Left lung (tissue), 10 donors: Measurements from ENCODE around the gene POLR2L. TPM values are rescaled to one million over a fixed set of nuclear protein-coding genes. Genes with fewer than 3 reads are reported as not detected.

Experiments
- ATAC-seq: fragments of 200-7000 bp; cut with Tn5 transposase; one replicate; pipeline ENCODE4 v1.9.1; 2020; ENCODE audit warnings: moderate library complexity
- DNase-seq, 4 donors: peaks; one replicate each; pipeline ENCODE4 v3.0.0-alpha.2; 2013 to 2020
- H3K27ac ChIP-seq, 2 donors: fragments of 200-600 bp; sonication (generic) in 1 of 2; one replicate each; pipeline versions ENCODE4 v1.5.0 to v1.8.0; 2020 to 2021
- H3K27me3 ChIP-seq, 2 donors: fragments of 200-600 bp; sonication (generic) in 1 of 2; one replicate each; pipeline versions ENCODE4 v1.5.0 to v1.8.0; 2020 to 2021
- H3K36me3 ChIP-seq, 2 donors: fragments of 200-600 bp; sonication (generic) in 1 of 2; one replicate each; pipeline versions ENCODE4 v1.5.0 to v1.8.0; 2020 to 2021
- H3K4me1 ChIP-seq, 2 donors: fragments of 200-600 bp; one replicate each; pipeline ENCODE4 v1.8.0; 2021
- H3K4me3 ChIP-seq, 2 donors: fragments of 200-600 bp; sonication (generic) in 1 of 2; one replicate each; pipeline versions ENCODE4 v1.5.0 to v1.8.0; 2020 to 2021; ENCODE audit warnings: mild to moderate bottlenecking in 1 of 2
- H3K9me3 ChIP-seq, 2 donors: fragments of 200-600 bp; sonication (generic) in 1 of 2; one replicate each; pipeline versions ENCODE4 v1.5.0 to v1.8.0; 2020 to 2021
- intact Hi-C, 2 donors: fragments of 100-400 bp; cut with DNase I; formaldehyde crosslinking; loops; one replicate each; pipeline versions ENCODE4 v1.11.2 to v1.14.2; 2022
- polyA plus RNA-seq, 6 donors: library from polyadenylated mRNA; unstranded; fragments of 120-200 nt; gene quantifications; one replicate each; pipeline ENCODE4 v1.2.1, GENCODE V29; 2013; ENCODE audit not compliant: insufficient read length in 6 of 6
- total RNA-seq, 2 donors: library from RNA; stranded (reverse); fragmentation: NEBNext Ultra II Directional; extraction: Animal tissue kit (Norgen Biotek cat#: 25700); gene quantifications; one replicate each; pipeline ENCODE4 v1.2.1, GENCODE V29; 2021
- TF ChIP-seq, protein P1 (sequence below), 2 donors: fragments of 200-600 bp; sonication (generic) in 1 of 2; IDR thresholded peaks; one replicate each; pipeline versions ENCODE4 v1.5.0 to v1.8.0; 2021; ENCODE audit warnings: antibody characterized with exemption in 2 of 2
- donor health status: DM: no; HTN: yes; CAD: no.
- donor health status: DM: no; HTN: no; CAD: no.

The POLR2L gene
- total and polyA plus RNA-seq, 8 donors, result 65.2 to 227 (median 103) TPM

- DNase-seq (no peak), ATAC-seq (no peak)
- Histone ChIP-seq H3K36me3 (peaks cover 0 to 43% of the 10 kb centered on the region in 2 donors), H3K4me3 (no peak overlapping the region), H3K27me3 (no peaks in the 10 kb centered on the region), H3K9me3 (no peaks in the 10 kb centered on the region), H3K27ac (no peak overlapping the region), H3K4me1 (peaks cover 0 to 3% of the 10 kb centered on the region in 2 donors)
- TF ChIP-seq, protein P1, sequence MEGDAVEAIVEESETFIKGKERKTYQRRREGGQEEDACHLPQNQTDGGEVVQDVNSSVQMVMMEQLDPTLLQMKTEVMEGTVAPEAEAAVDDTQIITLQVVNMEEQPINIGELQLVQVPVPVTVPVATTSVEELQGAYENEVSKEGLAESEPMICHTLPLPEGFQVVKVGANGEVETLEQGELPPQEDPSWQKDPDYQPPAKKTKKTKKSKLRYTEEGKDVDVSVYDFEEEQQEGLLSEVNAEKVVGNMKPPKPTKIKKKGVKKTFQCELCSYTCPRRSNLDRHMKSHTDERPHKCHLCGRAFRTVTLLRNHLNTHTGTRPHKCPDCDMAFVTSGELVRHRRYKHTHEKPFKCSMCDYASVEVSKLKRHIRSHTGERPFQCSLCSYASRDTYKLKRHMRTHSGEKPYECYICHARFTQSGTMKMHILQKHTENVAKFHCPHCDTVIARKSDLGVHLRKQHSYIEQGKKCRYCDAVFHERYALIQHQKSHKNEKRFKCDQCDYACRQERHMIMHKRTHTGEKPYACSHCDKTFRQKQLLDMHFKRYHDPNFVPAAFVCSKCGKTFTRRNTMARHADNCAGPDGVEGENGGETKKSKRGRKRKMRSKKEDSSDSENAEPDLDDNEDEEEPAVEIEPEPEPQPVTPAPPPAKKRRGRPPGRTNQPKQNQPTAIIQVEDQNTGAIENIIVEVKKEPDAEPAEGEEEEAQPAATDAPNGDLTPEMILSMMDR (IDR thresholded peaks at IDR 0.05), result no peak
- intact Hi-C loops, result no loop called here
Measured at GRCh38 chr11:863910-864827, 21.8 kb upstream of the POLR2L start.

DNA sequence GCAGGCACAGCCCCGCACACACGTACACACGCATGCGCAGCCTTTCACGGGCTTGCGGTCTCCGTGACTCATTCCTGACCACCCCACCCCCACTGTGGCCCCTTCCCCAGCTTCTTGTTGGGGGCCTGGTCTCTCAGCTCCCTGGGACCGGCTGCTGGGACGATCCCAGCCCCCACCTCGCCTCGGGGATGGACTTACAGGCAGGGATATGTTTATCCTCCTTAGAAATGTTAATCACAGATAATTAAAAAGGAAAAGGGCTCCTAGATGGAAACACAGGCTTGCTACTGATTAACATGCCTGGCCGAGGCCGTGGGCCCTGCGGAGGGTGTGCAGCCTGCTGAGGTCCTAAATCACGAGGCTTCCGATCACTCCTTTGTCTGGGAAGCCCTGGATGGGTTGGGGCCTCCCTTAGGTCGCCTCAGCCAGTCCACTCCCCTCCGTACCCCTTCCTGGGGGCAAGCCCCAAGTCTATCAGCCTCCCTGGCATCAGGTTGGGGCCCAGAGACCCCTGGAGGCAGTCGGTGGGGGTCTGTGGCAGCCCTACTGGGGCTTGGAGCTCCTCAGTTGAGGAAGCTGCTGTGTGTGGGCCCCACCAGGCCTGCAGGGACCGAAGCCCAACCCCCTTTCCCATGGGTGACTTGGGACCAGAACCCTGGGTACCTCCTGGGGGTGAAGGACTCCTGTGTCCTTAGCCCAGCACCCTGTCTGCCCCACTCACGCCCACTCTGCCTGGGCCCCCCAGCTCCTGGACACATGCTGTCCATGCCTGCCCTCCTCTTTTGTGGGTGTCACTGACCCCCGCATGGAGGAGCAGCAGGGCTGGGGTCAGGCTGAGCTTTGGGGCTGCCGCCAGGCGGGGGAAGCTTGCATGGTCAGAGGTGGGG, 20.9 kb upstream of the POLR2L start:
- intact Hi-C loops, result no loop called here
- Histone ChIP-seq H3K27ac (no peak overlapping the region), H3K4me3 (no peak overlapping the region)

GRCh38 chr11:862696-863022, 20.3 kb upstream of the POLR2L start:
- no peaks in the 10 kb centered on the region for H3K9me3 ChIP-seq
- intact Hi-C loops, result no loop called here
- H3K4me1 ChIP-seq, result peaks cover 0 to 3% of the 10 kb centered on the region in 2 donors
- no peaks in the 10 kb centered on the region for H3K27me3 ChIP-seq
- TF ChIP-seq, protein P1 (IDR thresholded peaks at IDR 0.05), result no peak
- no peak overlapping the region for H3K27ac ChIP-seq
- H3K36me3 ChIP-seq, result peaks cover 0 to 43% of the 10 kb centered on the region in 2 donors
- no peak for DNase-seq
- no peak for ATAC-seq
- no peak overlapping the region for H3K4me3 ChIP-seq

More for the DNA sequence above, 20.9 kb upstream of the POLR2L start:
- Histone ChIP-seq H3K27me3 (no peaks in the 10 kb centered on the region), H3K4me1 (peaks cover 0 to 3% of the 10 kb centered on the region in 2 donors), H3K36me3 (peaks cover 0 to 43% of the 10 kb centered on the region in 2 donors), H3K9me3 (no peaks in the 10 kb centered on the region)
- DNase-seq, result no peak
- TF ChIP-seq, protein P1 (IDR thresholded peaks at IDR 0.05), result no peak
- ATAC-seq, result no peak

DNA sequence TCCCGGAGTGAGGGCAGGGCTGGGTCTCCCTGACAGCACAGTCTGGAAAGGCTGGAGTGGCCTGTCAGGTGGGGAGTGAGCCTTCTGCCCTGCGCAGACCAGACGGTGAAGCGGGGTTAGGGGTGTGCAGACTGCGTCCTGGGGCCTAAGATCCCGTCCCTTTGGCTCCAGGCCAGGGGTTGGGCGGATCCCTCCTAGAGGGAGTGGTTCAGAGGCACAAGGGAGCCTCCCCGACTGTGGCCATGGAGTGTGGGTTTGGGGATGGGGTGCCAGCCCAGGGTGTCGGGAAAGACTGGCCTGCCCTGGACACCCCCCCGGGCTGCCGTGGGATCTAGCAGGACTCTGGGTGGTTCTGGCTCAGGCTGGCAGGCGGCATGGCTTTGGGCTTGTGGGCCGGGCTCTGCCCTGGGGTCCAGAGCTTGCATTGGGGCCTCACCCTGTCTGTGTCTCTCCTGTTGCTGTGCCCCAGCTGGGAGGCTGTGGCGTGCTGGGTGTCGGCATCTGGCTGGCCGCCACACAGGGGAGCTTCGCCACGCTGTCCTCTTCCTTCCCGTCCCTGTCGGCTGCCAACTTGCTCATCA, 19.8 kb upstream of the POLR2L start:
- Histone ChIP-seq H3K27me3 (no peaks in the 10 kb centered on the region), H3K9me3 (no peaks in the 10 kb centered on the region), H3K4me1 (peaks cover 0 to 3% of the 10 kb centered on the region in 2 donors), H3K27ac (no peak overlapping the region), H3K4me3 (no peak overlapping the region), H3K36me3 (peaks cover 0 to 43% of the 10 kb centered on the region in 2 donors)
- no peak for DNase-seq
- TF ChIP-seq, protein P1 (IDR thresholded peaks at IDR 0.05), result no peak
- intact Hi-C loops, result no loop called here
- no peak for ATAC-seq
